HCEC 1CT (cell line): ENCODE data around the gene NYNRIN.
"Not testable (repeated sequence)": the region's sequence is repeated elsewhere in the genome, so short reads cannot be mapped to it uniquely, and the experiment has no call there.

Source experiments
- DNase-seq: peaks from one replicate; pipeline ENCODE4 v3.0.0-alpha.2; 2017

The NYNRIN gene

GRCh38 chr14:24370748-24371147 is 28.1 kb upstream of the NYNRIN start:
- DNase-seq = no peak

- DNase-seq = not testable (repeated sequence)
Measured at GRCh38 chr14:24371605-24372004, 27.2 kb upstream of the NYNRIN start.

- DNase-seq = no peak
Measured at GRCh38 chr14:24372701-24373416, 25.9 kb upstream of the NYNRIN start.

GRCh38 chr14:24376448-24377070 is 22.2 kb upstream of the NYNRIN start:
- no peak for DNase-seq

GRCh38 chr14:24377126-24377525 is 21.7 kb upstream of the NYNRIN start:
- no peak for DNase-seq

GRCh38 chr14:24377657-24378056 is 21.1 kb upstream of the NYNRIN start:
- no peak for DNase-seq

GRCh38 chr14:24378327-24378726 is 20.5 kb upstream of the NYNRIN start:
- DNase-seq = no peak

- DNase-seq = no peak
Measured at GRCh38 chr14:24378981-24379906, 19.6 kb upstream of the NYNRIN start.

GRCh38 chr14:24379907-24380730 is 18.7 kb upstream of the NYNRIN start:
- DNase-seq = no peak

- DNase-seq = no peak
Measured at GRCh38 chr14:24381363-24382063, 17.3 kb upstream of the NYNRIN start.

GRCh38 chr14:24382064-24382371 is 16.8 kb upstream of the NYNRIN start:
- no peak for DNase-seq

- DNase-seq = no peak
Measured at GRCh38 chr14:24384169-24384568, 14.6 kb upstream of the NYNRIN start.

- no peak for DNase-seq
Measured at GRCh38 chr14:24385524-24385923, 13.3 kb upstream of the NYNRIN start.

- no peak for DNase-seq
Measured at GRCh38 chr14:24387009-24387345, 11.8 kb upstream of the NYNRIN start.

GRCh38 chr14:24387579-24387978 is 11.2 kb upstream of the NYNRIN start:
- not testable (repeated sequence) for DNase-seq

GRCh38 chr14:24388474-24389179 is 10.2 kb upstream of the NYNRIN start:
- DNase-seq = no peak

GRCh38 chr14:24389226-24389848 is 9.5 kb upstream of the NYNRIN start:
- peak; percentile 44 for DNase-seq

- DNase-seq = no peak
Measured at GRCh38 chr14:24390701-24391468, 7.9 kb upstream of the NYNRIN start.

- DNase-seq = peak; percentile 68
Measured at GRCh38 chr14:24392325-24393091, 6.3 kb upstream of the NYNRIN start.

GRCh38 chr14:24394275-24394674 is 4.5 kb upstream of the NYNRIN start:
- DNase-seq = no peak
